Measurements from ENCODE around the gene ADGRF5.
"Not testable (repeated sequence)": the region's sequence is repeated elsewhere in the genome, so short reads cannot be mapped to it uniquely, and the experiment has no call there.

Gene ADGRF5

GRCh38 chr6:46888031-46888430, 33.7 kb downstream of the ADGRF5 start:
- DNase-seq: no peak

- DNase-seq: no peak
Measured at GRCh38 chr6:46882645-46883044, 39.1 kb downstream of the ADGRF5 start.

GRCh38 chr6:46879003-46879402, 42.7 kb downstream of the ADGRF5 start:
- no peak for DNase-seq

- DNase-seq: no peak
Measured at GRCh38 chr6:46876126-46876525, 45.6 kb downstream of the ADGRF5 start.

- no peak for DNase-seq
Measured at GRCh38 chr6:46867411-46867810, 54.3 kb downstream of the ADGRF5 start.

- DNase-seq: no peak
Measured at GRCh38 chr6:46865221-46865620, 56.5 kb downstream of the ADGRF5 start.

GRCh38 chr6:46863791-46864190, 57.9 kb downstream of the ADGRF5 start:
- no peak for DNase-seq

GRCh38 chr6:46862381-46862780, 59.4 kb downstream of the ADGRF5 start:
- no peak for DNase-seq

GRCh38 chr6:46855966-46856365, 65.8 kb downstream of the ADGRF5 start:
- DNase-seq: peak; percentile 8

- not testable (repeated sequence) for DNase-seq
Measured at GRCh38 chr6:46851576-46851975, 70.2 kb downstream of the ADGRF5 start.

- DNase-seq: peak; percentile 2
Measured at GRCh38 chr6:46850792-46851191, 70.9 kb downstream of the ADGRF5 start.

- DNase-seq: no peak
Measured at GRCh38 chr6:46849361-46849690, 72.4 kb downstream of the ADGRF5 start.

- DNase-seq: peak; percentile 77
Measured at GRCh38 chr6:46848684-46849360, 72.9 kb downstream of the ADGRF5 start.

- no peak for DNase-seq
Measured at GRCh38 chr6:46845126-46845525, 76.6 kb downstream of the ADGRF5 start.

GRCh38 chr6:46842252-46842846, 79.4 kb downstream of the ADGRF5 start:
- DNase-seq: not testable (repeated sequence)

- no peak for DNase-seq
Measured at GRCh38 chr6:46838033-46838432, 83.7 kb downstream of the ADGRF5 start.

GRCh38 chr6:46834991-46835390, 86.7 kb downstream of the ADGRF5 start:
- DNase-seq: not testable (repeated sequence)

GRCh38 chr6:46834257-46834916, 87.4 kb downstream of the ADGRF5 start:
- not testable (repeated sequence) for DNase-seq

GRCh38 chr6:46832816-46833215, 88.9 kb downstream of the ADGRF5 start:
- no peak for DNase-seq

GRCh38 chr6:46828939-46829338, 92.8 kb downstream of the ADGRF5 start:
- DNase-seq: no peak

GRCh38 chr6:46821458-46821881, 100.3 kb downstream of the ADGRF5 start:
- no peak for DNase-seq

- DNase-seq: no peak
Measured at GRCh38 chr6:46819561-46819960, 102.2 kb downstream of the ADGRF5 start.

- no peak for DNase-seq
Measured at GRCh38 chr6:46816626-46817025, 105.1 kb downstream of the ADGRF5 start.

GRCh38 chr6:46815130-46815529, 106.6 kb downstream of the ADGRF5 start:
- DNase-seq: no peak

Data from fibroblast of skin of scalp (primary cell).